GM21723 (cell line): ENCODE results near the gene ARHGAP33.

Experiments
- ATAC-seq: cut with Tn5 transposase; IDR thresholded peaks from one replicate; pipeline ENCODE4 v1.9.1; 2021; ENCODE audit warnings: mild to moderate bottlenecking, moderate library complexity; ENCODE audit not compliant: unreplicated experiment

Gene ARHGAP33

GRCh38 chr19:35775298-35776101 is at the start of gene ARHGAP33:
TSS of gene ARHGAP33 (plus strand) at chr19:35775564. CDS start at chr19:35775659, 95 bp downstream.
- ATAC-seq: peak; percentile 90

- no peak for ATAC-seq
Measured at GRCh38 chr19:35727053-35727955, 48.1 kb upstream of the ARHGAP33 start.

- no peak for ATAC-seq
Measured at GRCh38 chr19:35727956-35728706, 47.2 kb upstream of the ARHGAP33 start.

- no peak for ATAC-seq
Measured at GRCh38 chr19:35729021-35729420, 46.3 kb upstream of the ARHGAP33 start.

GRCh38 chr19:35729763-35730162 is 45.6 kb upstream of the ARHGAP33 start:
- ATAC-seq: no peak

GRCh38 chr19:35730326-35730725 is 45.0 kb upstream of the ARHGAP33 start:
- ATAC-seq: no peak

- ATAC-seq: no peak
Measured at GRCh38 chr19:35731353-35731752, 44.0 kb upstream of the ARHGAP33 start.

- ATAC-seq: no peak
Measured at GRCh38 chr19:35731779-35732405, 43.5 kb upstream of the ARHGAP33 start.

- ATAC-seq: no peak
Measured at GRCh38 chr19:35732540-35733179, 42.7 kb upstream of the ARHGAP33 start.

- ATAC-seq: no peak
Measured at GRCh38 chr19:35733180-35734125, 41.9 kb upstream of the ARHGAP33 start.

GRCh38 chr19:35734273-35734672 is 41.1 kb upstream of the ARHGAP33 start:
- ATAC-seq: no peak

- no peak for ATAC-seq
Measured at GRCh38 chr19:35734889-35735288, 40.5 kb upstream of the ARHGAP33 start.

- ATAC-seq: no peak
Measured at GRCh38 chr19:35736913-35737886, 38.2 kb upstream of the ARHGAP33 start.

- ATAC-seq: no peak
Measured at GRCh38 chr19:35738021-35738886, 37.1 kb upstream of the ARHGAP33 start.

- no peak for ATAC-seq
Measured at GRCh38 chr19:35738887-35739229, 36.5 kb upstream of the ARHGAP33 start.

- ATAC-seq: no peak
Measured at GRCh38 chr19:35739275-35740107, 35.9 kb upstream of the ARHGAP33 start.
